HEK293 (cell line): ENCODE results near the gene FOXF2.

ENCODE experiments used
- BCL11A ChIP-seq: fragments of 450-650 bp; formaldehyde crosslinking; IDR thresholded peaks from 2 replicates; pipeline ENCODE4 v1.5.1; 2016; ENCODE audit warnings: low read depth, missing biosample characterization, missing genetic modification characterization
- GFI1B ChIP-seq: fragments of 450-650 bp; formaldehyde crosslinking; IDR thresholded peaks from 2 replicates; pipeline ENCODE4 v1.5.1; 2016; ENCODE audit warnings: missing biosample characterization, missing genetic modification characterization
- HOXC10 ChIP-seq: sonication (generic); formaldehyde crosslinking; IDR thresholded peaks from 2 replicates; pipeline ENCODE4 v1.8.1; 2023; ENCODE audit warnings: mild to moderate bottlenecking, missing genetic modification reagents
- KLF1 ChIP-seq: fragments of 450-650 bp; formaldehyde crosslinking; IDR thresholded peaks from 2 replicates; pipeline ENCODE4 v1.5.1; 2016; ENCODE audit warnings: missing biosample characterization, missing genetic modification characterization
- KLF8 ChIP-seq: fragments of 450-650 bp; formaldehyde crosslinking; IDR thresholded peaks from 2 replicates; pipeline ENCODE4 v1.5.1; 2016; ENCODE audit warnings: missing biosample characterization, missing genetic modification characterization
- MEIS1 ChIP-seq: sonication (generic); formaldehyde crosslinking; IDR thresholded peaks from 2 replicates; pipeline ENCODE4 v1.8.1; 2022; ENCODE audit warnings: missing genetic modification reagents, mild to moderate bottlenecking, borderline replicate concordance
- MYNN ChIP-seq: fragments of 450-650 bp; formaldehyde crosslinking; IDR thresholded peaks from 2 replicates; pipeline ENCODE4 v1.5.1; 2016; ENCODE audit warnings: missing biosample characterization, missing genetic modification characterization, borderline replicate concordance
- OVOL3 ChIP-seq: fragments of 450-650 bp; formaldehyde crosslinking; IDR thresholded peaks from 2 replicates; pipeline ENCODE4 v1.5.1; 2016; ENCODE audit warnings: missing biosample characterization, missing genetic modification characterization
- PATZ1 ChIP-seq: fragments of 450-650 bp; formaldehyde crosslinking; IDR thresholded peaks from 2 replicates; pipeline ENCODE4 v1.5.1; 2016; ENCODE audit warnings: missing biosample characterization, missing genetic modification characterization
- TRIM28 ChIP-seq: IDR thresholded peaks from 2 replicates; pipeline ENCODE4 v1.6.1; 2011; ENCODE audit warnings: low read length, control low read depth, borderline replicate concordance
- WT1 ChIP-seq: fragments of 450-650 bp; formaldehyde crosslinking; IDR thresholded peaks from 2 replicates; pipeline ENCODE4 v1.5.1; 2016; ENCODE audit warnings: missing biosample characterization, missing genetic modification characterization
- ZBTB17 ChIP-seq: fragments of 450-650 bp; formaldehyde crosslinking; IDR thresholded peaks from 2 replicates; pipeline ENCODE4 v1.5.1; 2016; ENCODE audit warnings: missing biosample characterization, missing genetic modification characterization
- ZBTB26 ChIP-seq: fragments of 450-650 bp; formaldehyde crosslinking; optimal IDR thresholded peaks from 2 replicates; pipeline ENCODE3; 2016; ENCODE audit warnings: missing biosample characterization, mild to moderate bottlenecking, missing genetic modification characterization
- ZFHX2 ChIP-seq: fragments of 450-650 bp; formaldehyde crosslinking; conservative IDR thresholded peaks from 2 replicates; pipeline ENCODE4 v1.5.1; 2016; ENCODE audit warnings: missing biosample characterization, missing genetic modification characterization
- ZNF18 ChIP-seq: fragments of 450-650 bp; formaldehyde crosslinking; IDR thresholded peaks from 2 replicates; pipeline ENCODE4 v1.5.1; 2016; ENCODE audit warnings: missing biosample characterization, missing genetic modification characterization
- ZNF2 ChIP-seq: fragments of 450-650 bp; formaldehyde crosslinking; IDR thresholded peaks from 2 replicates; pipeline ENCODE4 v1.5.1; 2016; ENCODE audit warnings: missing biosample characterization, missing genetic modification characterization
- ZNF366 ChIP-seq: fragments of 450-650 bp; formaldehyde crosslinking; conservative IDR thresholded peaks from 2 replicates; pipeline ENCODE4 v1.5.1; 2016; ENCODE audit warnings: missing biosample characterization, missing genetic modification characterization
- ZNF394 ChIP-seq: fragments of 450-650 bp; formaldehyde crosslinking; IDR thresholded peaks from 2 replicates; pipeline ENCODE4 v1.5.1; 2016; ENCODE audit warnings: missing biosample characterization, missing genetic modification characterization, mild to moderate bottlenecking, moderate library complexity, borderline replicate concordance
- ZNF423 ChIP-seq: fragments of 450-650 bp; formaldehyde crosslinking; IDR thresholded peaks from 2 replicates; pipeline ENCODE4 v1.5.1; 2016; ENCODE audit warnings: missing biosample characterization, missing genetic modification characterization
- ZNF510 ChIP-seq: fragments of 450-650 bp; formaldehyde crosslinking; IDR thresholded peaks from 2 replicates; pipeline ENCODE4 v1.5.1; 2018; ENCODE audit warnings: mild to moderate bottlenecking, missing genetic modification characterization, missing biosample characterization; ENCODE audit not compliant: insufficient replicate concordance
- ZNF580 ChIP-seq: fragments of 450-650 bp; formaldehyde crosslinking; IDR thresholded peaks from 2 replicates; pipeline ENCODE4 v1.5.1; 2016; ENCODE audit warnings: missing biosample characterization, missing genetic modification characterization
- ZNF610 ChIP-seq: fragments of 450-650 bp; formaldehyde crosslinking; IDR thresholded peaks from 2 replicates; pipeline ENCODE4 v1.5.1; 2016; ENCODE audit warnings: missing biosample characterization, missing genetic modification characterization, borderline replicate concordance
- ZNF658 ChIP-seq: fragments of 450-650 bp; formaldehyde crosslinking; IDR thresholded peaks from 2 replicates; pipeline ENCODE4; 2016; ENCODE audit warnings: missing biosample characterization, missing genetic modification characterization
- ZNF843 ChIP-seq: fragments of 450-650 bp; formaldehyde crosslinking; IDR thresholded peaks from 2 replicates; pipeline ENCODE4 v1.5.1; 2016; ENCODE audit warnings: missing biosample characterization, missing genetic modification characterization
- ZSCAN30 ChIP-seq: fragments of 450-650 bp; IDR thresholded peaks from 2 replicates; pipeline ENCODE4 v1.5.1; 2018; ENCODE audit warnings: missing biosample characterization, mild to moderate bottlenecking, missing genetic modification characterization, moderate library complexity
- ZXDB ChIP-seq: fragments of 450-650 bp; formaldehyde crosslinking; IDR thresholded peaks from 2 replicates; pipeline ENCODE4 v1.5.1; 2016; ENCODE audit warnings: missing biosample characterization, missing genetic modification characterization
- TF ChIP-seq, protein P1 (sequence below): fragments of 450-650 bp; formaldehyde crosslinking; IDR thresholded peaks from 2 replicates; pipeline ENCODE4 v1.5.1; 2017; ENCODE audit warnings: missing biosample characterization, missing genetic modification characterization
- TF ChIP-seq, protein P2 (sequence below): fragments of 450-650 bp; formaldehyde crosslinking; IDR thresholded peaks from 2 replicates; pipeline ENCODE4 v1.5.1; 2016; ENCODE audit warnings: missing biosample characterization, missing genetic modification characterization, borderline replicate concordance

Gene FOXF2

DNA sequence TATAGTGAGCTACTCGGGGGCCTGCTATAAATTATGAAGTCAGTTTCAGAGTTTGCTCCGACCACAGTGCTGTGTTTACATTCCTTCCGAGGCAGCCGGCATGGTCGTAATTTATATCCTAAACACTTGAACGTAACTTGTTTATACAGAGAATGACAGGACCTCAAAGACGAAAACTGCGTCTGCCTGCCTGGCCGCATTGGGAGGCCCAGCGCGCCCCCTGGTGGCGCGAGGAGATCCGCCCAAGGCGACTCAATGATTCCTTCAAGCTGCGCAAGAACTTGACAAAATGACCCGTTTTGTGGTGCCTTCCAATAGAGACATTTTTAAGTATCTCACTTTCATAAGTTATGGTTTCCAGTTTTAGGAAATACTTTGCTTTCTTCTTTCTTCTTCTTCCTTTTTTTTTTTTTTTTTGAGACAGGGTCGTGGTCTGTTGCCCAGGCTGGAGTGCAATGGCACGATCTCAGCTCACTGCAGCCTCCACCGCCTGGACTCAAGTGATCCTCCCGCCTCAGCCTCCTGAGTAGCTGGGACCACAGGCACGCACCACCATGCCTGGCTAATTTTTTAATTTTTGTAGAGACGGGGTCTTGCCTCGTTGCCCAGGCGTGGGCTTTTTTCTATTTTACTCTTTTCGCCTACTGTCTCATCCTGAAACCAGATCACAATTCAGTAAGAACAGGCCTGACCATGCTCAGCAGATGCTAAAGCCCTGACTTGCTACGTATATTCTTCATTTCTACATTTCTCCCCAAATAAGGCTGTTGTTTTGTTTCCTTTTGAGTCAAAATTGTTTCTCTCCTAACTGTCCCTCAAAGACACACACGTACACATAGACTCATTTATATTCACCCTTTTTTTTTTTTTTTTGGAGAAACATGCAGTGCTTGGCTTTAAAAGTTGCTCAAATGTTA lies 7.8 kb downstream of the FOXF2 start (continued):
- TF ChIP-seq TRIM28 (peak; percentile 36; the same call in 1 of the 2 replicates), KLF8 (tag by site-specific recombination) (no peak), GFI1B (tag by site-specific recombination) (peak; percentile 29; the same call in 1 of the 2 replicates), ZNF423 (tag by site-specific recombination) (no peak), ZXDB (peak; percentile 89), WT1 (tag by site-specific recombination) (peak; percentile 80), ZNF610 (tag by site-specific recombination) (peak; percentile 66; the same call in 1 of the 2 replicates), OVOL3 (0 out of 2 replicates have a peak, but pooled peaks have one; percentile 41), ZNF658 (no peak), ZBTB26 (tag by site-specific recombination) (no peak), ZNF18 (0 out of 2 replicates have a peak, but pooled peaks have one; percentile 25), ZBTB17 (peak; percentile 71), KLF1 (tag by site-specific recombination) (0 out of 2 replicates have a peak, but pooled peaks have one; percentile 17), MEIS1 (CRISPR knock-in tag) (peak; percentile 94), HOXC10 (CRISPR knock-in tag) (peak; percentile 92; the same call in 1 of the 2 replicates), ZFHX2 (tag by site-specific recombination) (no peak), ZNF510 (no peak), ZNF366 (tag by site-specific recombination) (peak; percentile 77), ZNF394 (tag by site-specific recombination) (no peak), ZNF580 (tag by site-specific recombination) (0 out of 2 replicates have a peak, but pooled peaks have one; percentile 11), BCL11A (tag by site-specific recombination) (peak; percentile 64; the same call in 1 of the 2 replicates), MYNN (tag by site-specific recombination) (no peak), PATZ1 (tag by site-specific recombination) (no peak), ZSCAN30 (tag by site-specific recombination) (no peak; the same call in 1 of the 2 replicates), ZNF2 (peak; percentile 68; the same call in 1 of the 2 replicates), ZNF843 (tag by site-specific recombination) (peak; percentile 93)
- TF ChIP-seq, protein P1, sequence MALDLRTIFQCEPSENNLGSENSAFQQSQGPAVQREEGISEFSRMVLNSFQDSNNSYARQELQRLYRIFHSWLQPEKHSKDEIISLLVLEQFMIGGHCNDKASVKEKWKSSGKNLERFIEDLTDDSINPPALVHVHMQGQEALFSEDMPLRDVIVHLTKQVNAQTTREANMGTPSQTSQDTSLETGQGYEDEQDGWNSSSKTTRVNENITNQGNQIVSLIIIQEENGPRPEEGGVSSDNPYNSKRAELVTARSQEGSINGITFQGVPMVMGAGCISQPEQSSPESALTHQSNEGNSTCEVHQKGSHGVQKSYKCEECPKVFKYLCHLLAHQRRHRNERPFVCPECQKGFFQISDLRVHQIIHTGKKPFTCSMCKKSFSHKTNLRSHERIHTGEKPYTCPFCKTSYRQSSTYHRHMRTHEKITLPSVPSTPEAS (tag by site-specific recombination): peak; percentile 69; the same call in 1 of the 2 replicates
- TF ChIP-seq, protein P2, sequence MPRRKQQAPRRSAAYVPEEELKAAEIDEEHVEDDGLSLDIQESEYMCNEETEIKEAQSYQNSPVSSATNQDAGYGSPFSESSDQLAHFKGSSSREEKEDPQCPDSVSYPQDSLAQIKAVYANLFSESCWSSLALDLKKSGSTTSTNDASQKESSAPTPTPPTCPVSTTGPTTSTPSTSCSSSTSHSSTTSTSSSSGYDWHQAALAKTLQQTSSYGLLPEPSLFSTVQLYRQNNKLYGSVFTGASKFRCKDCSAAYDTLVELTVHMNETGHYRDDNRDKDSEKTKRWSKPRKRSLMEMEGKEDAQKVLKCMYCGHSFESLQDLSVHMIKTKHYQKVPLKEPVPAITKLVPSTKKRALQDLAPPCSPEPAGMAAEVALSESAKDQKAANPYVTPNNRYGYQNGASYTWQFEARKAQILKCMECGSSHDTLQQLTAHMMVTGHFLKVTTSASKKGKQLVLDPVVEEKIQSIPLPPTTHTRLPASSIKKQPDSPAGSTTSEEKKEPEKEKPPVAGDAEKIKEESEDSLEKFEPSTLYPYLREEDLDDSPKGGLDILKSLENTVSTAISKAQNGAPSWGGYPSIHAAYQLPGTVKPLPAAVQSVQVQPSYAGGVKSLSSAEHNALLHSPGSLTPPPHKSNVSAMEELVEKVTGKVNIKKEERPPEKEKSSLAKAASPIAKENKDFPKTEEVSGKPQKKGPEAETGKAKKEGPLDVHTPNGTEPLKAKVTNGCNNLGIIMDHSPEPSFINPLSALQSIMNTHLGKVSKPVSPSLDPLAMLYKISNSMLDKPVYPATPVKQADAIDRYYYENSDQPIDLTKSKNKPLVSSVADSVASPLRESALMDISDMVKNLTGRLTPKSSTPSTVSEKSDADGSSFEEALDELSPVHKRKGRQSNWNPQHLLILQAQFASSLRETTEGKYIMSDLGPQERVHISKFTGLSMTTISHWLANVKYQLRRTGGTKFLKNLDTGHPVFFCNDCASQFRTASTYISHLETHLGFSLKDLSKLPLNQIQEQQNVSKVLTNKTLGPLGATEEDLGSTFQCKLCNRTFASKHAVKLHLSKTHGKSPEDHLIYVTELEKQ (tag by site-specific recombination): peak; percentile 88; the same call in 1 of the 2 replicates
